KOPT-K1 (cell line): ENCODE measurements around the gene TAS2R30.
"Not testable (repeated sequence)": the region's sequence is repeated elsewhere in the genome, so short reads cannot be mapped to it uniquely, and the experiment has no call there.

Experiments
- H3K27ac ChIP-seq: fragments of 200-600 bp; sonication (generic); 2 replicates; pipeline ENCODE4 v1.5.1; 2016; ENCODE audit warnings: antibody characterized with exemption, mild to moderate bottlenecking, low read depth, low read length; ENCODE audit not compliant: poor library complexity, severe bottlenecking
- H3K36me3 ChIP-seq: fragments of 200-600 bp; sonication (generic); 2 replicates; pipeline ENCODE4 v1.5.1; 2017; ENCODE audit warnings: antibody characterized with exemption, mild to moderate bottlenecking, low read length, moderate library complexity; ENCODE audit not compliant: insufficient read depth
- H3K9me3 ChIP-seq: fragments of 200-600 bp; sonication (generic); 2 replicates; pipeline ENCODE4 v1.5.1; 2017; ENCODE audit warnings: antibody characterized with exemption, low read length, mild to moderate bottlenecking; ENCODE audit not compliant: insufficient read depth, poor library complexity, severe bottlenecking

TAS2R30 gene

GRCh38 chr12:11147420-11147819, 13.0 kb upstream of the TAS2R30 start:
- H3K9me3 ChIP-seq: peaks cover 43% of the 10 kb centered on the region
- H3K36me3 ChIP-seq: peaks cover 27% of the 10 kb centered on the region
- no peak overlapping the region for H3K27ac ChIP-seq

DNA sequence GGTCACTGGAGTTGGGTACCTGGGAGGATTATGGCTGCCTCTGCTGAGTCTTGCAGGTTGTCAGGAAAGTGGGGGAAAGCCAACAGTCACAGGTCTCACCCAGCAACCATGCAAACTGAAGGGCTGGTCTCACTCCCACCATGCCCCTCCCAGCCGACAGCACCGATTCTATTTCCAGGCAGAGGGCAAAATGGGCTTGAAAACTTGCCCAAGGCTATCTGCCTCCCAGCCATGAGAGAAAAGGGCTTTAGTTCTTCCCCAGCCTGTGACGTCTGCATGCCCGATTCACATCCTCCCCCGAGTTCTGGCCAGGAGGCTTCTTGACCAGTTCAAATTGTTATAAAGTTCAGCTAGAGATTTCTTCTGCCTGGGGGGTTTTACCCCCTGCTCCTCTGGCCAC, 9.9 kb upstream of the TAS2R30 start:
- Histone ChIP-seq H3K36me3 (peaks cover 41% of the 10 kb centered on the region), H3K27ac (no peak overlapping the region), H3K9me3 (peaks cover 41% of the 10 kb centered on the region)

DNA sequence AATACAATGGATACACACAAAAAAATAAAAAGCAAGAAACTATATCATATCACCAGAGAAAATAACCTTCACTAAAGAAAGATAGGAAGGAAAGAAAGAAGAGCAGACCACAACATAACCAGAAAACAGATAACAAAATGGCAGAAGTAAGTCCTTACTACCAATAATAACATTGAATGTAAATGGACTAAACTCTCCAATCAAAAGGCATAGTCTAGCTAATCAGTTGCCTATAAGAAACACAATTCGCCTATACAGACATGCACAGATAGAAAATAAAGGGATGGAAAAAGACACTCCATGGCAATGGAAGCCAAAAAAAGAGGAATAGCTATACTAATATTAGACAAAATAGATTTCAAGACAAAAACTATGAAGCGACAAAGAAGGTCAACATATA, 8.9 kb upstream of the TAS2R30 start:
- Histone ChIP-seq H3K27ac (no peak overlapping the region), H3K36me3 (peaks cover 41% of the 10 kb centered on the region)

DNA sequence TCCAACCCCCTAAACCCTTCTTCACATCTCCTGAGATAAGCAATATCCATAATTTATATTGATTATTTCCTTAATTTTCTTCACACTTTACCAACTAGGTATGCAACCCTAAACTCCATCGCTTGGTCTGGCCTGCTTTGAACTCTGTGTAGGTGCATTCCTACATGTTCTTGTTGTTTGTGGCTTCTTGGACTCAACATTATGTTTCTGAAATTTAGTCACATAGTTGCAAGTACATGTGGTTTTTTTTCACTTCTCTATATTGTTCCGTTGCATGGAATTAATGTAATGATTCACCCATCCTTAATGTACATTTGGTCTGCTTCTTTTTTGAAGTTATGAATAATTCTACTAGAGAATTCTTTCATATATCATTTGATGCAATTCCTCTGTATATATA, 1.6 kb upstream of the TAS2R30 start:
- Histone ChIP-seq H3K9me3 (peaks cover 15% of the 10 kb centered on the region), H3K36me3 (peaks cover 22% of the 10 kb centered on the region; the same call in 1 of the 2 replicates), H3K27ac (no peak overlapping the region)

More for the DNA sequence above, 8.9 kb upstream of the TAS2R30 start:
- H3K9me3 ChIP-seq: peaks cover 41% of the 10 kb centered on the region

DNA sequence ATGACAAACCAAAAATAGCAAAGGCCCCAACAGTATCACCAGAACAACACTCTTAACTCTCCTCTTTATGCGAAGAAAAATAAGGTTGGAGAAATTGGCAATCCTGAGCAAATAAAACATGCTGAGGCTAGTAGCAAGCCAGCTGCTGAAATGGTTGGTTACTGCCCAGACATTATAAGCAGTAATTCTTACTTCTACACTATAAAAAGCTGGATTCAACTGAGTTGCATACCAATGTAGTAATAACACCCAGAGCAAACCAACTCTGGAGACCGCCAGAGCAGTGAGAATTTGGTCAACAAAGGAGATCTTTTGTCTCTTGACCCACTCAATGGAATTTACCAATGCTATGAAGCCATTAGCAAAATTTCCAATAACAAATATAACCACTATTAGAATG, 628 bp downstream of the TAS2R30 start:
- peaks cover 9% of the 10 kb centered on the region for H3K9me3 ChIP-seq

DNA sequence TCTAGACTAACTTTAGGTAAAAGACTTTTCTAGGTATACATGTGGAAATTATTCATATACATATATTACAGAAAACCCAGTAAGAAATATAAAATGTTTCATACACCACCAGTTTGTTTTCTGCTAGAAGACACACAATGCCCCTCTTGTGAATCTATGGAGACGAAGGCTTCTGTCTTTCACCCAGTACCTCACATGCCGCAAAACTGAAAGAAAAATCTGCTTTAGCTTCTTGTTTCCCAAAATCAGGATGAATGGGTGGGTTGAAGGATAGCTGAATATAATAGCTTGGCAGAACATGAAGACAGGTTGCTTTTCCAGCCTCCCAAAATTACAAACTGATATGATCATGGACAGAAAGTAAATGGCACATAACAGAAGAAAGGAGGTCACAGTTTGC, 1.3 kb downstream of the TAS2R30 start:
- H3K36me3 ChIP-seq: peaks cover 34% of the 10 kb centered on the region
- peaks cover 12% of the 10 kb centered on the region for H3K9me3 ChIP-seq
- H3K27ac ChIP-seq: no peak overlapping the region

More for the DNA sequence above, 628 bp downstream of the TAS2R30 start:
- Histone ChIP-seq H3K36me3 (peaks cover 27% of the 10 kb centered on the region), H3K27ac (no peak overlapping the region)

- Histone ChIP-seq H3K36me3 (peaks cover 45% of the 10 kb centered on the region), H3K27ac (no peak overlapping the region), H3K9me3 (peaks cover 27% of the 10 kb centered on the region)
Measured at GRCh38 chr12:11130999-11131398, 3.4 kb downstream of the TAS2R30 start.

DNA sequence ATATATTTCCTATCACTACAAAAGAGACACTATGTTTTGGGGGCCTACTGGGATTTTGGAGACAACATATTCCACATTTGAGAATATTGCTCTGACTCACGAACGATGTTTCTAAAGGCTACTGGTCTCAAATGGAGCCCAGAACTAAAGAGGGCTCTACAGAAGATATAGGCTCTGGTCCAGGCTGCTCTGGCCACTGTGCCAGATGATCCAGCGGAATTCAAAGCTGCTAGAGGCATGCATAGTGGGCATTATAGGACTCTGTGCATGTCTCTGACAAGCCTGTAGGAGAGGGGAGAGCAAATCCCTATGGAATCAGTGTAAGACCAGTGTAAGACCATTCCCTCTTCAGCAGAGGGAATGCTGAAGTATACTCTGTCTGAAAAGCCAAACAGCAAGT, 4.1 kb downstream of the TAS2R30 start:
- peaks cover 28% of the 10 kb centered on the region for H3K9me3 ChIP-seq
- peaks cover 44% of the 10 kb centered on the region for H3K36me3 ChIP-seq
- H3K27ac ChIP-seq: no peak overlapping the region

DNA sequence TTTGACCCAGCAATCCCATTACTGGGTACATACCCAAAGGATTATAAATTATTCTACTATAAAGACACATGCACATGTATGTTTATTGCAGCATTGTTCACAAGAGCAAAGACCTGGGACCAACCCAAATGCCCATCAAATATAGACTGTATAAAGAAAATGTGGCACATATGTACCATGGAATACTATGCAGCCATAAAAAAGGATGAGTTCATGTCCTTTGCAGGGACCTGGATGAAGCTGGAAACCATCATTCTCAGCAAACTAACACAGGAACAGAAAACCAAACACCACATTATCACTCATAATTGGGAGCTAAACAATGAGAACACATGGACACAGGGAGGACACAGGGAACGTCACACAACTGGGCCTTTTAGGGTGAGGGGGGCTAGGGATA, 20.3 kb downstream of the TAS2R30 start:
- peaks cover 94% of the 10 kb centered on the region for H3K9me3 ChIP-seq
- peaks cover 15% of the 10 kb centered on the region for H3K36me3 ChIP-seq
- H3K27ac ChIP-seq: not testable (repeated sequence)

- peaks cover 74% of the 10 kb centered on the region for H3K9me3 ChIP-seq
Measured at GRCh38 chr12:11111213-11111612, 23.2 kb downstream of the TAS2R30 start.

GRCh38 chr12:11108862-11109261, 25.6 kb downstream of the TAS2R30 start:
- H3K9me3 ChIP-seq: peaks cover 58% of the 10 kb centered on the region
- peaks cover 13% of the 10 kb centered on the region for H3K36me3 ChIP-seq
- H3K27ac ChIP-seq: no peak overlapping the region

More at GRCh38 chr12:11111213-11111612, 23.2 kb downstream of the TAS2R30 start:
- not testable (repeated sequence) for H3K27ac ChIP-seq
- H3K36me3 ChIP-seq: peaks cover 13% of the 10 kb centered on the region

- peaks cover 13% of the 10 kb centered on the region for H3K36me3 ChIP-seq
- no peak overlapping the region for H3K27ac ChIP-seq
- peaks cover 54% of the 10 kb centered on the region for H3K9me3 ChIP-seq
Measured at GRCh38 chr12:11107719-11108118, 26.7 kb downstream of the TAS2R30 start.

GRCh38 chr12:11106288-11106687, 28.2 kb downstream of the TAS2R30 start:
- no peak overlapping the region for H3K27ac ChIP-seq
- peaks cover 14% of the 10 kb centered on the region for H3K36me3 ChIP-seq
- H3K9me3 ChIP-seq: peaks cover 41% of the 10 kb centered on the region

DNA sequence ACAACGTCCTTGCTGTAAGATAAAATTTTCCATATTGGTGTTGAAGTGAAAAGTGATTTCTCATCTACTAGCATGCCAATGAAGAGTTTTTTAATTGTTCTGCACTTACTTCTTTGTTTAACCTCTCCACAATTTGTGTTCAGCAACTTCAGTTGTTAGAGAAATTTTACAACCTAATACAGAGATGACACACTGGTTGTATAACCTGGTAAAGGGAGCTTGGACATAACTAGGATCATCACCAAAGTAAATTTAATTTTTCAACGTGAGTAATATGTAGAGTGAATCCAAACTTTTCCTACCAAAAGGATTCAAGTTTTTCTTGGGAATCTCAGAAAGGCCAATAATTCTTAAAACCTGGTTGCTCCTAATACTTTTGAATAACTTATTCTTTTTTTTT, 28.9 kb downstream of the TAS2R30 start:
- H3K27ac ChIP-seq: no peak overlapping the region
- peaks cover 37% of the 10 kb centered on the region for H3K9me3 ChIP-seq
- H3K36me3 ChIP-seq: peaks cover 17% of the 10 kb centered on the region

GRCh38 chr12:11094910-11095309, 39.5 kb downstream of the TAS2R30 start:
- H3K27ac ChIP-seq, H3K36me3 ChIP-seq: not testable (repeated sequence)
- peaks cover 17% of the 10 kb centered on the region for H3K9me3 ChIP-seq

DNA sequence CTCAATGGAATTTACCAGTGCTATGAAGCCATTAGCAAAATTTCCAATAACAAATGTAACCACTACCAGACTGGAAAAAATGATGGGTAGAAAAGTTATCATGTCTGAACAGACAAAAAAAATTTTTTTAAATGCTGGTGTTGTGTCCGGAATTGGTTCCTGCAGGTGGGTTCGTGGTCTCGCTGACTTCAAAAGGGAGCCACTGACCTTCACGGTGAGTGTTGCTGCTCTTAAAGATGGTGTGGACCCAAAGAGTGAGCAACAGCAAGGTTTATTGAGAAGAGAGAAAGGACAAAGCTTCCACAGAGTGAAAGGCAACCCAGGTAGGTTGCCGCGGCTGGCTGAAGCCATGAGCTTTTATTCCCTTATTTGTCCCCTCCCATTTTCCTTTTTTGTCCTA, 42.3 kb downstream of the TAS2R30 start, which contains the start of gene TAS2R43:
TSS of gene TAS2R43 (minus strand) at position 186 of the 400 bp plus-strand sequence. CDS start at position 102, 84 bp downstream.
- H3K36me3 ChIP-seq: no peaks in the 10 kb centered on the region
- no peaks in the 10 kb centered on the region for H3K9me3 ChIP-seq

More for the DNA sequence above, 42.3 kb downstream of the TAS2R30 start, which contains the start of gene TAS2R43:
- no peak within 1 kb of the TSS for H3K27ac ChIP-seq
